HCT116 (cell line): ENCODE results near the gene H6PD. TPM values are rescaled to one million over a fixed set of nuclear protein-coding genes. Genes with fewer than 3 reads are reported as not detected.

Experiments used
- ATAC-seq: fragments of 200-7000 bp; cut with Tn5 transposase; 2 replicates; pipeline ENCODE4 v1.9.1; 2020; ENCODE audit warnings: mild to moderate bottlenecking, moderate library complexity
- BruUV-seq: library from RNA; stranded (reverse); fragments of 400-500 nt; replicated peaks from 2 replicates; lab custom pipeline; 2021; lab: Mats Ljungman, UMichigan
- CTCF ChIA-PET: fragments of 300-600 bp; sonication (Branson Sonifier 250); formaldehyde crosslinking; loops from one replicate; lab custom pipeline; 2021; ENCODE audit warnings: antibody characterized with exemption; lab: Charles Lee
- POLR2A ChIA-PET: fragments of 300-600, 350-600 bp; sonication (Branson Sonifier 250); formaldehyde crosslinking; loops from one replicate; lab custom pipeline; 2021; ENCODE audit warnings: antibody characterized with exemption; lab: Charles Lee
- RAD21 ChIA-PET, 2 experiments: fragments of 300-600 bp; sonication (Branson Sonifier 250); formaldehyde crosslinking; loops; one replicate each; lab custom pipeline; 2023; ENCODE audit warnings: low total read pairs in 2 of 2; ENCODE audit not compliant: uncharacterized antibody in 2 of 2, unreplicated experiment in 2 of 2, low non-redundant PET in 1 of 2; lab: Charles Lee
- DNase-seq: peaks from one replicate; pipeline ENCODE4 v3.0.0-alpha.2; 2010; ENCODE audit warnings: low read depth, low spot score
- H2AFZ ChIP-seq: fragments of 200-600 bp; shearing (Covaris generic), sonication (generic); 2 replicates; pipeline ENCODE4 v1.6.1; 2017; ENCODE audit warnings: low read depth, mixed run types, mixed read lengths, antibody characterized with exemption, low read length; ENCODE audit not compliant: poor library complexity, severe bottlenecking
- H3K27ac ChIP-seq: 2 replicates; pipeline ENCODE4 v1.5.1; 2012; ENCODE audit warnings: low read depth, low read length
- H3K27me3 ChIP-seq: fragments of 200-600 bp; sonication (generic); 2 replicates; pipeline ENCODE4 v1.6.1; 2016; ENCODE audit warnings: mixed run types, low read length, mixed read lengths; ENCODE audit not compliant: insufficient read depth
- H3K36me3 ChIP-seq, 2 experiments: fragments of 200-500 bp in 1 of 2; fragments of 200-600 bp in 1 of 2; sonication (Bioruptor generic) in 1 of 2; sonication (generic) in 1 of 2; 2 replicates each; pipeline versions ENCODE4 v1.5.1 to v1.6.1; 2014 to 2016; ENCODE audit warnings: low read length in 2 of 2, inconsistent platforms in 1 of 2, mixed read lengths in 1 of 2, mixed run types in 1 of 2; ENCODE audit not compliant: insufficient read depth in 2 of 2, control insufficient read depth in 1 of 2
- H3K4me1 ChIP-seq, 2 experiments: fragments of 200-600 bp in 1 of 2; sonication (generic) in 1 of 2; 2 replicates each; pipeline versions ENCODE4 v1.5.1 to v1.6.1; 2012 to 2017; ENCODE audit warnings: low read length in 2 of 2, inconsistent platforms in 1 of 2, mild to moderate bottlenecking in 1 of 2, mixed read lengths in 1 of 2, mixed run types in 1 of 2, moderate library complexity in 1 of 2; ENCODE audit not compliant: insufficient read depth in 2 of 2, control insufficient read depth in 1 of 2
- H3K4me2 ChIP-seq: fragments of 200-600 bp; sonication (generic); 2 replicates; pipeline ENCODE4 v1.6.1; 2017; ENCODE audit warnings: mixed run types, low read length, mixed read lengths
- H3K4me3 ChIP-seq, 2 experiments: fragments of 200-600 bp in 1 of 2; sonication (generic) in 1 of 2; replicated peaks in 1 of 2; 2 replicates each; pipeline ENCODE4 v1.5.1; 2011 to 2016; ENCODE audit warnings: low read length in 2 of 2, control low read depth in 1 of 2, low read depth in 1 of 2, mild to moderate bottlenecking in 1 of 2, mixed read lengths in 1 of 2, mixed run types in 1 of 2
- H3K79me2 ChIP-seq: fragments of 200-600 bp; sonication (generic); 2 replicates; pipeline ENCODE4 v1.6.1; 2017; ENCODE audit warnings: mild to moderate bottlenecking, mixed run types, low read length, moderate library complexity, mixed read lengths; ENCODE audit not compliant: insufficient read depth
- H3K9ac ChIP-seq: fragments of 200-600 bp; sonication (generic); 2 replicates; pipeline ENCODE4 v1.6.1; 2016; ENCODE audit warnings: low read length, mixed read lengths
- H3K9me2 ChIP-seq: fragments of 200-600 bp; sonication (generic), shearing (Covaris generic); 2 replicates; pipeline ENCODE4 v1.6.1; 2017; ENCODE audit warnings: mixed run types, mild to moderate bottlenecking, moderate library complexity; ENCODE audit not compliant: insufficient read depth
- H3K9me3 ChIP-seq, 2 experiments: fragments of 200-500 bp in 1 of 2; fragments of 200-600 bp in 1 of 2; sonication (Bioruptor generic) in 1 of 2; sonication (generic) in 1 of 2; 2 replicates each; pipeline ENCODE4 v1.6.1; 2014 to 2017; ENCODE audit warnings: low read length in 2 of 2, mixed read lengths in 2 of 2, inconsistent platforms in 1 of 2, low read depth in 1 of 2, mild to moderate bottlenecking in 1 of 2, mixed run types in 1 of 2, moderate library complexity in 1 of 2; ENCODE audit not compliant: control insufficient read depth in 1 of 2, insufficient read depth in 1 of 2
- H4K20me1 ChIP-seq: fragments of 200-600 bp; sonication (generic), shearing (Covaris generic); 2 replicates; pipeline ENCODE4 v1.6.1; 2017; ENCODE audit warnings: mixed run types, mild to moderate bottlenecking, moderate library complexity; ENCODE audit not compliant: insufficient read depth
- CBX3 ChIP-seq: IDR thresholded peaks from 2 replicates; pipeline ENCODE4 v1.6.1; 2012; ENCODE audit warnings: low read depth
- EGR1 ChIP-seq: IDR thresholded peaks from 2 replicates; pipeline ENCODE4 v1.6.1; 2012; ENCODE audit warnings: low read depth
- ELF1 ChIP-seq: IDR thresholded peaks from 2 replicates; pipeline ENCODE4 v1.6.1; 2012; ENCODE audit warnings: low read depth, borderline replicate concordance
- EZH2 ChIP-seq: fragments of 200-600 bp; sonication (generic); IDR thresholded peaks from 2 replicates; pipeline ENCODE4 v1.6.1; 2017; ENCODE audit warnings: antibody characterized with exemption, mixed run types
- EZH2phosphoT487 ChIP-seq: fragments of 200-600 bp; IDR thresholded peaks from 2 replicates; pipeline ENCODE4 v1.6.1; 2018; ENCODE audit warnings: antibody characterized with exemption, borderline replicate concordance
- FOSL1 ChIP-seq: IDR thresholded peaks from 2 replicates; pipeline ENCODE4 v1.6.1; 2012; ENCODE audit warnings: low read depth
- JUND ChIP-seq: IDR thresholded peaks from 2 replicates; pipeline ENCODE4 v1.6.1; 2012
- POLR2A ChIP-seq: IDR thresholded peaks from 2 replicates; pipeline ENCODE4 v1.7.0; 2011; ENCODE audit warnings: borderline replicate concordance; ENCODE audit not compliant: insufficient read depth, insufficient read length; ENCODE audit errors: extremely low read depth
- POLR2AphosphoS5 ChIP-seq: IDR thresholded peaks from 2 replicates; pipeline ENCODE4 v1.6.1; 2011; ENCODE audit warnings: mild to moderate bottlenecking, low read depth, low read length, moderate library complexity
- RAD21 ChIP-seq: IDR thresholded peaks from 2 replicates; pipeline ENCODE4 v1.6.1; 2012; ENCODE audit warnings: low read depth, mild to moderate bottlenecking
- REST ChIP-seq: IDR thresholded peaks from 2 replicates; pipeline ENCODE4 v1.6.1; 2012; ENCODE audit warnings: low read depth
- SIN3A ChIP-seq: IDR thresholded peaks from 2 replicates; pipeline ENCODE4 v1.6.1; 2012; ENCODE audit warnings: low read depth
- SP1 ChIP-seq: IDR thresholded peaks from 2 replicates; pipeline ENCODE4 v1.6.1; 2012; ENCODE audit warnings: low read depth
- SRF ChIP-seq: IDR thresholded peaks from 2 replicates; pipeline ENCODE4 v1.6.1; 2012; ENCODE audit warnings: low read depth
- TCF7L2 ChIP-seq: IDR thresholded peaks from 2 replicates; pipeline ENCODE4 v1.7.0; 2011; ENCODE audit warnings: borderline replicate concordance, inconsistent platforms; ENCODE audit not compliant: insufficient read depth, insufficient read length; ENCODE audit errors: extremely low read depth
- YY1 ChIP-seq: IDR thresholded peaks from 2 replicates; pipeline ENCODE4 v1.6.1; 2011; ENCODE audit warnings: low read length, low read depth, moderate library complexity, mild to moderate bottlenecking; ENCODE audit not compliant: insufficient replicate concordance; ENCODE audit errors: extremely low read depth
- ZBTB33 ChIP-seq: IDR thresholded peaks from 2 replicates; pipeline ENCODE4 v1.6.1; 2011; ENCODE audit warnings: mild to moderate bottlenecking, low read length, moderate library complexity; ENCODE audit not compliant: insufficient replicate concordance; ENCODE audit errors: extremely low read depth
- ZFX ChIP-seq: fragments of 450-650 bp; IDR thresholded peaks from 2 replicates; pipeline ENCODE4 v1.6.1; 2017
- ZNF274 ChIP-seq: fragments of 200-500 bp; sonication (Bioruptor generic); IDR thresholded peaks from 2 replicates; pipeline ENCODE4 v1.6.1; 2014; ENCODE audit warnings: mild to moderate bottlenecking, low read depth, low read length, inconsistent platforms
- intact Hi-C: fragments of 100-400 bp; cut with micrococcal nuclease; formaldehyde crosslinking; loops from 2 replicates; pipeline ENCODE4 v1.10.0; 2022
- total RNA-seq: library from RNA; stranded (reverse); gene quantifications from one replicate; pipeline ENCODE4 v1.2.1, GENCODE V29; 2021; ENCODE audit not compliant: unreplicated experiment
- TF ChIP-seq, protein P1 (sequence below): IDR thresholded peaks from 2 replicates; pipeline ENCODE4 v1.6.1; 2012

The H6PD gene
- total RNA-seq, 1 experiment from 2014 or later = 16.2 TPM

DNA sequence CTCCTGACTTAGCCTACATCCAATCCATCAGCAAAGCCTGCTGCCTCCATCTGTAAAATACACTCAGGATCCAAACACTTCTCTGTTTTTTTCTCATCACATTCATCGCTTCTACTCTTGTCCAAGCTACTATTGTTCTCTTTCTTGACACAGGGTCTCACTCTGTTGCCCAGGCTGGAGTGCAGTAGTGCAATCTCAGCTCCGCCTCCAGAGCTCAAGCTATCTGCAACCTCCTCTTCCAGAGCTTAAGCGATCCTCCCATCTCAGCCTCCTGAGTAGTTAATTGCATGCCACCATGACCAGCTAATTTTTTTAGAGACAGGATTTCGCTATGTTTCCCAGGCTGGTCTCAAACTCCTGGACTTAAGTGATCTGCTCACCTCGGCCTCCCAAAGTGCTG, 44.3 kb upstream of the H6PD start:
- H3K79me2 ChIP-seq = no peaks in the 10 kb centered on the region
- no peak overlapping the region for H3K4me2 ChIP-seq
- intact Hi-C loops = no loop called here
- H3K9me2 ChIP-seq = no peaks in the 10 kb centered on the region
- BruUV-seq = no TSS peak
- no peak overlapping the region for H3K4me3 ChIP-seq
- H3K27ac ChIP-seq = no peak overlapping the region
- no peak for DNase-seq
- POLR2A ChIA-PET = no interaction called here
- RAD21 ChIA-PET = no interaction called here
- H3K36me3 ChIP-seq = no peaks in the 10 kb centered on the region
- no peaks in the 10 kb centered on the region for H3K27me3 ChIP-seq
- no peak for TF ChIP-seq REST
- TF ChIP-seq EZH2phosphoT487 = no peak
- no peak for TF ChIP-seq ELF1
- TF ChIP-seq EGR1 = no peak
- no peak for TF ChIP-seq EZH2
- TF ChIP-seq SRF = no peak
- no peak for TF ChIP-seq SIN3A
- no peak for TF ChIP-seq ZNF274
- TF ChIP-seq YY1 = no peak
- TF ChIP-seq TCF7L2 = no peak
- no peak for TF ChIP-seq JUND
- no peak for TF ChIP-seq SP1
- TF ChIP-seq, protein P1, sequence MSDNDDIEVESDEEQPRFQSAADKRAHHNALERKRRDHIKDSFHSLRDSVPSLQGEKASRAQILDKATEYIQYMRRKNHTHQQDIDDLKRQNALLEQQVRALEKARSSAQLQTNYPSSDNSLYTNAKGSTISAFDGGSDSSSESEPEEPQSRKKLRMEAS = no peak
- no peak for TF ChIP-seq ZBTB33
- no peak for TF ChIP-seq POLR2AphosphoS5
- TF ChIP-seq RAD21 = no peak
- no peak for TF ChIP-seq CBX3
- no peak for TF ChIP-seq FOSL1
- no peak for TF ChIP-seq POLR2A
- no peak for TF ChIP-seq ZFX
- H3K9me3 ChIP-seq = no peaks in the 10 kb centered on the region
- no peak overlapping the region for H2AFZ ChIP-seq
- H4K20me1 ChIP-seq = no peaks in the 10 kb centered on the region
- ATAC-seq = no peak
- no peak overlapping the region for H3K9ac ChIP-seq
- H3K4me1 ChIP-seq = peaks cover 2 to 7% of the 10 kb centered on the region in 2 experiments; a peak in 1 of 4 replicates
- CTCF ChIA-PET = no interaction called here
